Smooth muscle cell (in vitro differentiated cells): ENCODE data around the gene RNASEH1. TPM values are rescaled to one million over a fixed set of nuclear protein-coding genes. Genes with fewer than 3 reads are reported as not detected.

Experiments
- DNase-seq: peaks from one replicate; lab custom pipeline; 2025; ENCODE audit not compliant: unreplicated experiment; lab: John Stamatoyannopoulos, UW
- H2AFZ ChIP-seq: fragments of 200-600 bp; sonication (generic); 2 replicates; pipeline ENCODE4 v1.6.0; 2016; ENCODE audit warnings: antibody characterized with exemption, low read depth, mild to moderate bottlenecking
- H3F3A ChIP-seq: fragments of 200-600 bp; sonication (generic); 2 replicates; pipeline ENCODE4 v1.6.0; 2017; ENCODE audit warnings: antibody characterized with exemption, low read depth
- H3K27ac ChIP-seq: fragments of 200-600 bp; sonication (generic); 2 replicates; pipeline ENCODE4 v1.5.1; 2016; ENCODE audit warnings: low read depth, mild to moderate bottlenecking
- H3K27me3 ChIP-seq: fragments of 200-600 bp; sonication (generic); 2 replicates; pipeline ENCODE4 v1.6.1; 2016; ENCODE audit warnings: low read depth, mild to moderate bottlenecking
- H3K36me3 ChIP-seq: fragments of 200-600 bp; sonication (generic); 2 replicates; pipeline ENCODE4 v1.5.1; 2016; ENCODE audit warnings: low read depth
- H3K4me1 ChIP-seq: fragments of 200-600 bp; sonication (generic); 2 replicates; pipeline ENCODE4 v1.5.1; 2016; ENCODE audit warnings: low read depth
- H3K4me2 ChIP-seq: fragments of 200-600 bp; sonication (generic); 2 replicates; pipeline ENCODE4 v1.6.0; 2016; ENCODE audit warnings: mild to moderate bottlenecking
- H3K4me3 ChIP-seq: fragments of 200-600 bp; sonication (generic); 2 replicates; pipeline ENCODE4 v1.5.1; 2016; ENCODE audit warnings: mild to moderate bottlenecking
- H3K79me2 ChIP-seq: fragments of 200-600 bp; sonication (generic); 2 replicates; pipeline ENCODE4 v1.6.0; 2016; ENCODE audit warnings: low read depth, mild to moderate bottlenecking
- H3K9ac ChIP-seq: fragments of 200-600 bp; sonication (generic); 2 replicates; pipeline ENCODE4 v1.6.0; 2016; ENCODE audit warnings: low read depth
- H3K9me3 ChIP-seq: fragments of 200-600 bp; sonication (generic); replicated peaks from 2 replicates; pipeline ENCODE4 v1.5.1; 2016; ENCODE audit warnings: low read depth
- H4K20me1 ChIP-seq: fragments of 200-600 bp; sonication (generic); 2 replicates; pipeline ENCODE4 v1.6.0; 2016; ENCODE audit warnings: low read depth
- WGBS: methylation state at CpG from one replicate; pipeline ENCODE4 v1.1.7; 2016; ENCODE audit warnings: low lambda C conversion rate; 5-methylcytosine and 5-hydroxymethylcytosine counted together
- polyA plus RNA-seq: library from polyadenylated mRNA; unstranded; fragments of >200 nt; fragmentation: Nextera tagmentation; extraction: Ambion mirVana; gene quantifications from 2 replicates; pipeline ENCODE4 v1.2.1, GENCODE V29; 2016
- total RNA-seq: library from RNA; depleted of rRNA; stranded (reverse); fragments of >200 nt; gene quantifications from 2 replicates; pipeline ENCODE4 v1.2.3, GENCODE V29; 2014
- TF ChIP-seq, protein P1 (sequence below): fragments of 200-600 bp; sonication (generic); IDR thresholded peaks from 2 replicates; pipeline ENCODE4 v1.5.1; 2017; ENCODE audit warnings: borderline replicate concordance, mild to moderate bottlenecking, antibody characterized with exemption; ENCODE audit not compliant: insufficient read depth, poor library complexity, severe bottlenecking

Gene RNASEH1
- total and polyA plus RNA-seq, 2 experiments from 2014 or later: 18.3 to 39.2 TPM

DNA sequence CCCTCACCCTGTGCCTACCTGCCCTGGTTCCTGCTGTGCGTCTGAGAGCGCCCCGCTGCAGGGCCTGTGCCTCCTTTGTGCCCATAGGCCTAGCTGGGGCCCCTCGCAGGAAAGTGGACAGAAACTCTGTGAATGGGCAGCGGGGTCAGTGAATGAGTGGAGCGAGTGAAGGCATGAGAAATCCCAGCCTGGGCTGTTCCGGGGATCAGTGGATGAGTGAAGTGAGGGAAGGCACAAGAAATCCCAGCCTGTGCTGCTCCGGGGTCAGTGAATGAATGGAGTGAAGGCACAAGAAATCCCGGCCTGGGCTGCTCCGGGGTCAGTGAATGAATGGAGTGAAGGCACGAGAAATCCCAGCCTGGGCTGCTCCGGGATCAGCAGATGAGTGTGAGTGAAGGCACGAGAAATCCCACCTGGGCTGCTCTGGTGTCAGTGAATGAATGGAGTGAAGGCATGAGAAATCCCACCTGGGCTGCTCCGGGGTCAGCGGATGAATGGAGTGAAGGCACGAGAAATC is 38.8 kb upstream of the RNASEH1 start:
- Histone ChIP-seq H3K9ac (peak overlapping the region; percentile 8), H3K4me2 (peak overlapping the region; percentile 51), H3K4me1 (no peaks in the 10 kb centered on the region), H3K27me3 (no peaks in the 10 kb centered on the region), H4K20me1 (no peaks in the 10 kb centered on the region), H3K9me3 (no peaks in the 10 kb centered on the region), H3F3A (peaks cover 4% of the 10 kb centered on the region), H3K4me3 (no peak overlapping the region), H3K27ac (peak overlapping the region; percentile 42), H2AFZ (no peak overlapping the region), H3K79me2 (no peaks in the 10 kb centered on the region), H3K36me3 (no peaks in the 10 kb centered on the region)
- TF ChIP-seq, protein P1, sequence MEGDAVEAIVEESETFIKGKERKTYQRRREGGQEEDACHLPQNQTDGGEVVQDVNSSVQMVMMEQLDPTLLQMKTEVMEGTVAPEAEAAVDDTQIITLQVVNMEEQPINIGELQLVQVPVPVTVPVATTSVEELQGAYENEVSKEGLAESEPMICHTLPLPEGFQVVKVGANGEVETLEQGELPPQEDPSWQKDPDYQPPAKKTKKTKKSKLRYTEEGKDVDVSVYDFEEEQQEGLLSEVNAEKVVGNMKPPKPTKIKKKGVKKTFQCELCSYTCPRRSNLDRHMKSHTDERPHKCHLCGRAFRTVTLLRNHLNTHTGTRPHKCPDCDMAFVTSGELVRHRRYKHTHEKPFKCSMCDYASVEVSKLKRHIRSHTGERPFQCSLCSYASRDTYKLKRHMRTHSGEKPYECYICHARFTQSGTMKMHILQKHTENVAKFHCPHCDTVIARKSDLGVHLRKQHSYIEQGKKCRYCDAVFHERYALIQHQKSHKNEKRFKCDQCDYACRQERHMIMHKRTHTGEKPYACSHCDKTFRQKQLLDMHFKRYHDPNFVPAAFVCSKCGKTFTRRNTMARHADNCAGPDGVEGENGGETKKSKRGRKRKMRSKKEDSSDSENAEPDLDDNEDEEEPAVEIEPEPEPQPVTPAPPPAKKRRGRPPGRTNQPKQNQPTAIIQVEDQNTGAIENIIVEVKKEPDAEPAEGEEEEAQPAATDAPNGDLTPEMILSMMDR: no peak
- WGBS: 77% methylated on average over 16 of the region's 16 CpGs
- no peak for DNase-seq

DNA sequence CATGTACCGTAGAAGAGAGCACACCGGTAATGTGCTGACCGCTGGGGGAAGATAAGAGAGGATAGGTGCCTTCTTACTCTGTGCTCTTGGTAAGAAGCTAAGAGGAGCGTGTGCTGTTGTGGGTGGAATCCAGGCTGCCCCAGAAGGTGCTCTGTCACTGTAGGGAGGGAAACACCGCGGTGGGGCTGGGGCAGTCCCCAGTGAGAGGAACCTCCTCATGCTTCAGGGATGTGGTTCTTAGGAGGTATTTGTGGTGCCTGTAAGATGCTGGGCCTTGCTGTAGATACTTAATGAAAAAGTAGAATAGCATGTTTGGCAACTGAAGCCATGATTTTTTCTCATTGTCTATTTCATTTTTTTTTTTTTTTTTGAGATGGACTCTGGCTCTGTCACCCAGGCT is 37.9 kb upstream of the RNASEH1 start:
- Histone ChIP-seq H3K9ac (no peak overlapping the region), H3K79me2 (no peaks in the 10 kb centered on the region), H2AFZ (no peak overlapping the region), H3K4me3 (no peak overlapping the region), H3K27me3 (no peaks in the 10 kb centered on the region), H3K27ac (no peak overlapping the region), H3K4me1 (no peaks in the 10 kb centered on the region), H3F3A (peaks cover 4% of the 10 kb centered on the region), H4K20me1 (no peaks in the 10 kb centered on the region), H3K36me3 (no peaks in the 10 kb centered on the region), H3K9me3 (no peaks in the 10 kb centered on the region), H3K4me2 (peak overlapping the region; percentile 51)
- no peak for DNase-seq
- 74% methylated on average over 6 of the region's 6 CpGs for WGBS
- TF ChIP-seq, protein P1: no peak

DNA sequence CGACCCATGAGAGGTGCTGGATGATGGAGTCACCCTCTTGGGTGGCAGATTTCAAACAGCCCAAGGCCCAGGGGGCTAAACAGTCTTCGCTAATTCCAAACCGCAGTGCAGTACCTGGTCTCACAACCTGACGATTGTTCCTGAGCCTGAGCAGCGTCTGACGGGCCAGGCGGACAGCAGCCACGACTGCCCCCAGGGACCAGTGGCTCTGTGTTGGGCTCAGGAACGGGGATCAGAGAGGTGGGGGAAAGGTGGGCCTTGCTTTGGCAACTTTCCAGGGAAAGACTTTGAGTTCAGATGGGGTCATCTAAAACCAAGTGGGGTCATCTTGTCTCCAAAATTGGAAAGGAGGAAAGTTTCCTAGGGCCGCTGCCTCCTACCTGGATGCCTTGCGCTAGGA is 37.3 kb upstream of the RNASEH1 start:
- Histone ChIP-seq H3K79me2 (no peaks in the 10 kb centered on the region), H3K27me3 (no peaks in the 10 kb centered on the region), H4K20me1 (no peaks in the 10 kb centered on the region), H3K36me3 (no peaks in the 10 kb centered on the region), H3F3A (peaks cover 4% of the 10 kb centered on the region), H2AFZ (peak overlapping the region; percentile 75), H3K9ac (no peak overlapping the region), H3K9me3 (no peaks in the 10 kb centered on the region), H3K27ac (no peak overlapping the region), H3K4me1 (no peaks in the 10 kb centered on the region), H3K4me2 (peak overlapping the region; percentile 79), H3K4me3 (peak overlapping the region; percentile 32)
- 84% methylated on average over 11 of the region's 11 CpGs for WGBS
- TF ChIP-seq, protein P1: no peak
- no peak for DNase-seq

DNA sequence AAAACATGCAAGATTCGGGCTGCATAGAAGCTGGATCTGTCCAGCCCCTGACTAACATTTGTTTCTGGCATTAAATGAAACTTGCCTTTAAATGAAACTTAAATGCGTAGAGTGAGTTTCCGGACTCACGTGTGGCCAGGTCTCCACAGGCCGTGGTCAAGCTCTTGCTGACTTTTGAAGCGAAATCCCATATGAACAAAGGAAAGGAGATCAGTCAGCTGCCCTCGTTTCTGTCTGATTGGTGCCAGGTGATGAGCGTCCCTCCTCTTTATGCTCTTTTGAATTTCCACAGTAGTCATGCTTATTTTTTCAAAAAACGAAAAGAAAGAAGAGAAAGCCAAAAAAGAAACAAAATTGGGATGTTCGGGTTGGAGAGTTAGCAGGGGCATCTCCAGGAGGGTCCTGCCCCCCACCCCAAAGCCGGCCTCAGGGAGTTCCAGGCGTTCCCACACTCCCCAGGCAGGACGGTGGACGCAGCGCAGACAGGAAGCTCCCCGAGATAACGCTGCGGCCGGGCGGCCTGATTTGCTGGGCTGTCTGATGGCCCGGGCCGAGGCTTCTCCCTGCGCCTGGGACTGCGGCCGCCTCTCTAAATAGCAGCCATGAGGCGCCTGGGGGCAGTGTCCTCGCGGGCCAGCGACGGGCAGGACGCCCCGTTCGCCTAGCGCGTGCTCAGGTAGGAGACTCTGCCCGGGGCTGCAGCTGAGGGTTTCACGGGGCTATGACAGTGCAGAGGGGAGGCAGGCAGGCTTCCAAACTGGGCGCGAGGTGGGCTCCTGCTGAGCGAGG is 36.6 kb upstream of the RNASEH1 start, which contains the start of gene COLEC11:
Gene COLEC11, plus strand, starts transcription at position 620 of the 789 bp plus-strand sequence. CDS start 9,229 bp downstream, outside the sequence.
- Histone ChIP-seq H3K4me2 (peak within 1 kb of the TSS; percentile 79), H4K20me1 (no peaks in the 10 kb centered on the region), H3K79me2 (no peaks in the 10 kb centered on the region), H3K4me3 (peak within 1 kb of the TSS; percentile 32), H3F3A (peaks cover 4% of the 10 kb centered on the region), H3K27ac (peak within 1 kb of the TSS; percentile 25), H3K4me1 (no peaks in the 10 kb centered on the region), H3K27me3 (no peaks in the 10 kb centered on the region), H3K9ac (no peak within 1 kb of the TSS), H3K36me3 (no peaks in the 10 kb centered on the region), H2AFZ (peak within 1 kb of the TSS; percentile 75), H3K9me3 (no peaks in the 10 kb centered on the region)
- DNase-seq: no peak
- TF ChIP-seq, protein P1: no peak
- WGBS: 39% methylated on average over 40 of the region's 40 CpGs
